Mesodermal cell (in vitro differentiated cells): ENCODE data around the gene TPO.

Experiments
- H3K27ac ChIP-seq: 2 replicates; pipeline ENCODE4 v1.7.0; 2013; ENCODE audit warnings: mild to moderate bottlenecking, low read depth, low read length, moderate library complexity; ENCODE audit not compliant: severe bottlenecking
- H3K36me3 ChIP-seq: 2 replicates; pipeline ENCODE4 v1.7.1; 2013; ENCODE audit warnings: mild to moderate bottlenecking, low read length, moderate library complexity; ENCODE audit not compliant: control insufficient read depth, insufficient read depth
- H3K4me1 ChIP-seq: one replicate; pipeline ENCODE4 v1.7.1; 2013; ENCODE audit warnings: mild to moderate bottlenecking, low read length; ENCODE audit not compliant: insufficient read depth, control insufficient read depth, poor library complexity, severe bottlenecking
- H3K4me3 ChIP-seq: 2 replicates; pipeline ENCODE4 v1.7.0; 2013; ENCODE audit warnings: low read length, control low read depth, mild to moderate bottlenecking; ENCODE audit not compliant: insufficient read depth, poor library complexity, severe bottlenecking; ENCODE audit errors: extremely low read depth
- H3K9me3 ChIP-seq: 2 replicates; pipeline ENCODE4 v1.7.1; 2013; ENCODE audit warnings: mild to moderate bottlenecking, low read length, moderate library complexity; ENCODE audit not compliant: control insufficient read depth
- WGBS, 2 experiments: methylation state at CpG; one replicate each; pipeline ENCODE4 v1.1.5; 2013; ENCODE audit warnings: missing lambda C conversion rate in 2 of 2; ENCODE audit not compliant: insufficient coverage in 2 of 2; 5-methylcytosine and 5-hydroxymethylcytosine counted together

TPO gene

GRCh38 chr2:1493431-1494126 lies 80.3 kb downstream of the TPO start:
- 87 to 89% methylated on average over 18 to 22 of the region's 24 CpGs for WGBS, 2 experiments
- no peaks in the 10 kb centered on the region for H3K9me3 ChIP-seq
- H3K4me3 ChIP-seq, result no peak overlapping the region
- no peaks in the 10 kb centered on the region for H3K36me3 ChIP-seq
- H3K4me1 ChIP-seq, result no peaks in the 10 kb centered on the region
- no peak overlapping the region for H3K27ac ChIP-seq

- H3K9me3 ChIP-seq, result no peaks in the 10 kb centered on the region
- no peak overlapping the region for H3K27ac ChIP-seq
- H3K36me3 ChIP-seq, result no peaks in the 10 kb centered on the region
- whole genome bisulfite sequencing, 2 experiments, result 85 to 88% methylated on average over 10 of the region's 12 CpGs
- H3K4me1 ChIP-seq, result no peaks in the 10 kb centered on the region
- no peak overlapping the region for H3K4me3 ChIP-seq
Measured at GRCh38 chr2:1494257-1494656, 81.0 kb downstream of the TPO start.

- Histone ChIP-seq H3K9me3 (no peaks in the 10 kb centered on the region), H3K4me3 (no peak overlapping the region), H3K4me1 (no peaks in the 10 kb centered on the region), H3K27ac (no peak overlapping the region), H3K36me3 (no peaks in the 10 kb centered on the region)
- WGBS, 2 experiments, result 86 to 88% methylated on average over 8 to 9 of the region's 9 CpGs
Measured at GRCh38 chr2:1494906-1495305, 81.6 kb downstream of the TPO start.

GRCh38 chr2:1495676-1496358 lies 82.6 kb downstream of the TPO start:
- WGBS, 2 experiments, result 80 to 84% methylated on average over 19 to 21 of the region's 22 CpGs

GRCh38 chr2:1496359-1496821 lies 83.1 kb downstream of the TPO start:
- Histone ChIP-seq H3K27ac (no peak overlapping the region), H3K4me3 (no peak overlapping the region), H3K36me3 (no peaks in the 10 kb centered on the region), H3K4me1 (no peaks in the 10 kb centered on the region), H3K9me3 (no peaks in the 10 kb centered on the region)
- WGBS, 2 experiments, result 85 to 89% methylated on average over 15 to 17 of the region's 19 CpGs

More at GRCh38 chr2:1495676-1496358, 82.6 kb downstream of the TPO start:
- Histone ChIP-seq H3K27ac (no peak overlapping the region), H3K36me3 (no peaks in the 10 kb centered on the region), H3K4me3 (no peak overlapping the region), H3K4me1 (no peaks in the 10 kb centered on the region), H3K9me3 (no peaks in the 10 kb centered on the region)

- 89 to 92% methylated on average over 10 to 12 of the region's 13 CpGs for WGBS, 2 experiments
- no peaks in the 10 kb centered on the region for H3K4me1 ChIP-seq
- H3K9me3 ChIP-seq, result no peaks in the 10 kb centered on the region
- H3K4me3 ChIP-seq, result no peak overlapping the region
- H3K36me3 ChIP-seq, result no peaks in the 10 kb centered on the region
- no peak overlapping the region for H3K27ac ChIP-seq
Measured at GRCh38 chr2:1497122-1497611, 83.9 kb downstream of the TPO start.

GRCh38 chr2:1498176-1498575 lies 84.9 kb downstream of the TPO start:
- no peaks in the 10 kb centered on the region for H3K4me1 ChIP-seq
- WGBS, 2 experiments, result 92 to 95% methylated on average over 5 to 6 of the region's 7 CpGs
- H3K36me3 ChIP-seq, result no peaks in the 10 kb centered on the region
- H3K9me3 ChIP-seq, result no peaks in the 10 kb centered on the region
- no peak overlapping the region for H3K4me3 ChIP-seq
- H3K27ac ChIP-seq, result no peak overlapping the region

- Histone ChIP-seq H3K4me1 (no peaks in the 10 kb centered on the region), H3K36me3 (no peaks in the 10 kb centered on the region), H3K27ac (no peak overlapping the region), H3K9me3 (no peaks in the 10 kb centered on the region), H3K4me3 (no peak overlapping the region)
- WGBS, 2 experiments, result 90 to 91% methylated on average over 11 to 12 of the region's 13 CpGs
Measured at GRCh38 chr2:1499033-1499795, 86.0 kb downstream of the TPO start.

GRCh38 chr2:1501038-1501851 lies 88.0 kb downstream of the TPO start:
- Histone ChIP-seq H3K4me1 (no peaks in the 10 kb centered on the region), H3K9me3 (no peaks in the 10 kb centered on the region), H3K27ac (no peak overlapping the region), H3K4me3 (no peak overlapping the region), H3K36me3 (no peaks in the 10 kb centered on the region)
- WGBS, 2 experiments, result 88% methylated on average over 26 to 27 of the region's 27 CpGs

GRCh38 chr2:1501991-1502390 lies 88.7 kb downstream of the TPO start:
- Histone ChIP-seq H3K9me3 (no peaks in the 10 kb centered on the region), H3K4me3 (no peak overlapping the region), H3K4me1 (no peaks in the 10 kb centered on the region), H3K36me3 (no peaks in the 10 kb centered on the region), H3K27ac (no peak overlapping the region)
- WGBS, 2 experiments, result 71 to 95% methylated on average over 3 to 5 of the region's 6 CpGs
